PFSK-1 (cell line): ENCODE data around the gene PLSCR5.

ENCODE experiments used
- FOXP2 ChIP-seq: optimal IDR thresholded peaks from 2 replicates; pipeline ENCODE3; 2011; ENCODE audit warnings: borderline replicate concordance, control low read depth, inconsistent platforms; ENCODE audit not compliant: insufficient read depth; ENCODE audit errors: extremely low read length, extremely low read depth
- POLR2AphosphoS5 ChIP-seq: IDR thresholded peaks from 2 replicates; pipeline ENCODE4 v1.6.1; 2012; ENCODE audit warnings: low read depth, mild to moderate bottlenecking, control low read depth, low read length, moderate library complexity
- SIN3A ChIP-seq: IDR thresholded peaks from 2 replicates; pipeline ENCODE4 v1.6.1; 2012; ENCODE audit warnings: mild to moderate bottlenecking, low read length, moderate library complexity, borderline replicate concordance; ENCODE audit not compliant: insufficient read depth
- TAF1 ChIP-seq: IDR thresholded peaks from 2 replicates; pipeline ENCODE4 v1.6.1; 2012; ENCODE audit warnings: low read length, control low read depth, borderline replicate concordance; ENCODE audit not compliant: insufficient read depth
- TF ChIP-seq, protein P1 (sequence below), 2 experiments: IDR thresholded peaks; 2 replicates each; pipeline versions ENCODE4 v1.6.1 to v1.8.0; 2011 to 2012; ENCODE audit warnings: low read depth in 2 of 2, low read length in 2 of 2, control low read depth in 1 of 2, inconsistent platforms in 1 of 2, mild to moderate bottlenecking in 1 of 2, moderate library complexity in 1 of 2; ENCODE audit not compliant: insufficient read depth in 1 of 2

Gene PLSCR5

DNA sequence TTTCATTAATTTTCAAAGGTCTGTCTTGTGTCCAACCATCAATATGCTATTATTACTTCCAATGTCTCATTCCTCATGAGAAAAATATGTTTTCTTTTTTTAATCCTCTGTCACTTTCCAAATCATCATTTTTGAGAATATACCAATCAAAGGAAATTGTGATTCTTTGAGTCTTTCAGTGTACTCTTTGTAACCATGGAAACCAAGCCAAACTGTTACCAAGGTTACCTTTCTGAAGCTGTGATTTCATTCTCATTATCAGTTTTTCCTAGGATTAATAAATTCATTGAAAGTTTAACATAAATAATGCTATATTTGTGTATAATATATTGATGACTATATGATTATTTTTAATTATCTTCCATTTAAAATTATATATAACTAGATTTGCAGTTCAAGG is 16.6 kb upstream of the PLSCR5 start:
- TF ChIP-seq FOXP2: no peak

DNA sequence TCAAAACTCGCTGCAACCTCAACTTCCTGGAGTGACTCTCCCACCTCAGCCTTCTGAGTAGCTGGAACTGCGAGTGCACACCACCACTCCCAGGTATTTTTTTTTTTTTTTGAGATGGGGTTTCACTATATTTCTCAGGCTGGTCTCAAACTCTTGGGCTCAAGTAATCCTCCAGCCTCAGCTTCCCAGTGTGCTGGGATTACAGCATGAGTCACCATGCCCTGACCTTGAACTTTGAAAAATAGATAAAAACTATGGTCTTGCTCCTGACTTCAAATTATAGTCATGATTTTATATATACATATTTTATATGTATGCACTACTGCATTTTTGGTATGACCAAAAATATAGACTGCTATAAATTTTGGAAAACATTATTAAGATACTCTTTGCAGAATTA is 6.9 kb upstream of the PLSCR5 start:
- TF ChIP-seq TAF1 (no peak), FOXP2 (no peak), POLR2AphosphoS5 (no peak), SIN3A (no peak)
- TF ChIP-seq, protein P1, sequence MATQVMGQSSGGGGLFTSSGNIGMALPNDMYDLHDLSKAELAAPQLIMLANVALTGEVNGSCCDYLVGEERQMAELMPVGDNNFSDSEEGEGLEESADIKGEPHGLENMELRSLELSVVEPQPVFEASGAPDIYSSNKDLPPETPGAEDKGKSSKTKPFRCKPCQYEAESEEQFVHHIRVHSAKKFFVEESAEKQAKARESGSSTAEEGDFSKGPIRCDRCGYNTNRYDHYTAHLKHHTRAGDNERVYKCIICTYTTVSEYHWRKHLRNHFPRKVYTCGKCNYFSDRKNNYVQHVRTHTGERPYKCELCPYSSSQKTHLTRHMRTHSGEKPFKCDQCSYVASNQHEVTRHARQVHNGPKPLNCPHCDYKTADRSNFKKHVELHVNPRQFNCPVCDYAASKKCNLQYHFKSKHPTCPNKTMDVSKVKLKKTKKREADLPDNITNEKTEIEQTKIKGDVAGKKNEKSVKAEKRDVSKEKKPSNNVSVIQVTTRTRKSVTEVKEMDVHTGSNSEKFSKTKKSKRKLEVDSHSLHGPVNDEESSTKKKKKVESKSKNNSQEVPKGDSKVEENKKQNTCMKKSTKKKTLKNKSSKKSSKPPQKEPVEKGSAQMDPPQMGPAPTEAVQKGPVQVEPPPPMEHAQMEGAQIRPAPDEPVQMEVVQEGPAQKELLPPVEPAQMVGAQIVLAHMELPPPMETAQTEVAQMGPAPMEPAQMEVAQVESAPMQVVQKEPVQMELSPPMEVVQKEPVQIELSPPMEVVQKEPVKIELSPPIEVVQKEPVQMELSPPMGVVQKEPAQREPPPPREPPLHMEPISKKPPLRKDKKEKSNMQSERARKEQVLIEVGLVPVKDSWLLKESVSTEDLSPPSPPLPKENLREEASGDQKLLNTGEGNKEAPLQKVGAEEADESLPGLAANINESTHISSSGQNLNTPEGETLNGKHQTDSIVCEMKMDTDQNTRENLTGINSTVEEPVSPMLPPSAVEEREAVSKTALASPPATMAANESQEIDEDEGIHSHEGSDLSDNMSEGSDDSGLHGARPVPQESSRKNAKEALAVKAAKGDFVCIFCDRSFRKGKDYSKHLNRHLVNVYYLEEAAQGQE (IDR thresholded peaks at IDR 0.05; ENCODE audit: insufficient read depth in 1 of 2, low read depth in 2 of 2, low read length in 2 of 2): no peak

GRCh38 chr3:146611096-146611495 is 6.0 kb upstream of the PLSCR5 start:
- TF ChIP-seq TAF1 (no peak), FOXP2 (no peak), SIN3A (no peak)
- TF ChIP-seq, protein P1 (IDR thresholded peaks at IDR 0.05; ENCODE audit: insufficient read depth in 1 of 2, low read depth in 2 of 2, low read length in 2 of 2): no peak

GRCh38 chr3:146598535-146598934 is 6.6 kb downstream of the PLSCR5 start:
- TF ChIP-seq FOXP2 (no peak), POLR2AphosphoS5 (no peak)

GRCh38 chr3:146594843-146595482 is 10.2 kb downstream of the PLSCR5 start:
- no peak for TF ChIP-seq POLR2AphosphoS5
- no peak for TF ChIP-seq TAF1
- TF ChIP-seq FOXP2: no peak
- TF ChIP-seq, protein P1 (IDR thresholded peaks at IDR 0.05; ENCODE audit: insufficient read depth in 1 of 2, low read depth in 2 of 2, low read length in 2 of 2): no peak
- no peak for TF ChIP-seq SIN3A

- TF ChIP-seq, protein P1 (IDR thresholded peaks at IDR 0.05; ENCODE audit: insufficient read depth in 1 of 2, low read depth in 2 of 2, low read length in 2 of 2): no peak
- TF ChIP-seq SIN3A (no peak), FOXP2 (no peak), POLR2AphosphoS5 (no peak), TAF1 (no peak)
Measured at GRCh38 chr3:146593776-146594175, 11.4 kb downstream of the PLSCR5 start.
